Activated CD4-positive, alpha-beta T cell treated with anti-CD3 and anti-CD28 coated beads for 36 hours (primary cell): ENCODE data around the gene PLCB1. TPM values are rescaled to one million over a fixed set of nuclear protein-coding genes. Genes with fewer than 3 reads are reported as not detected.

Source experiments
- ATAC-seq: fragments of 200-7000 bp; cut with Tn5 transposase; one replicate; pipeline ENCODE4 v1.10.0; 2021; ENCODE audit warnings: mild to moderate bottlenecking, moderate library complexity
- CTCF ChIA-PET: fragments of 350-600 bp; sonication (Branson Sonifier 250); formaldehyde crosslinking; loops from one replicate; lab custom pipeline; 2021; ENCODE audit warnings: antibody characterized with exemption; lab: Charles Lee
- POLR2A ChIA-PET: fragments of 350-600 bp; sonication (Branson Sonifier 250); formaldehyde crosslinking; loops from one replicate; lab custom pipeline; 2021; ENCODE audit warnings: antibody characterized with exemption, inconsistent platforms; lab: Charles Lee
- DNase-seq: peaks from one replicate; pipeline ENCODE4 v3.0.0-alpha.2; 2020
- H3K27ac Mint-ChIP-seq: one replicate; pipeline ENCODE4 v1.8.0; 2021; ENCODE audit warnings: mixed read lengths
- H3K27me3 Mint-ChIP-seq: one replicate; pipeline ENCODE4 v1.8.0; 2021; ENCODE audit warnings: mixed read lengths
- H3K36me3 Mint-ChIP-seq: one replicate; pipeline ENCODE4 v1.8.0; 2021; ENCODE audit warnings: low read depth, mixed read lengths
- H3K4me1 Mint-ChIP-seq: one replicate; pipeline ENCODE4 v1.8.0; 2021; ENCODE audit warnings: mixed read lengths
- H3K4me3 Mint-ChIP-seq: one replicate; pipeline ENCODE4 v1.8.0; 2021; ENCODE audit warnings: mild to moderate bottlenecking, moderate library complexity, mixed read lengths
- H3K9me3 Mint-ChIP-seq: one replicate; pipeline ENCODE4 v1.8.0; 2021; ENCODE audit warnings: low read depth, mixed read lengths
- intact Hi-C, 2 experiments: fragments of 100-400 bp; cut with DNase I in 1 of 2; cut with micrococcal nuclease in 1 of 2; formaldehyde crosslinking; loops; one replicate each; pipeline versions ENCODE4 v1.14.2 to v1.15.1; 2022 to 2024; cut with DNase I, micrococcal nuclease
- total RNA-seq, 2 experiments: library from RNA; stranded (reverse); gene quantifications; one replicate each; pipeline ENCODE4 v1.2.3, GENCODE V29; 2021

The PLCB1 gene
- total RNA-seq, 2 experiments from 2014 or later = 1.4 to 1.5 TPM

GRCh38 chr20:8860011-8860495 is 728.0 kb downstream of the PLCB1 start:
- no peak overlapping the region for H3K4me3 Mint-ChIP-seq
- no peaks in the 10 kb centered on the region for H3K27me3 Mint-ChIP-seq
- ChIA-PET CTCF (interaction anchor here (1.1 kb wide), 1 partner anchor 9 kb away, joined by 4 read pairs; no protein-coding TSS in a partner anchor), POLR2A (no interaction called here)
- no peaks in the 10 kb centered on the region for H3K4me1 Mint-ChIP-seq
- intact Hi-C loops = no loop called here
- no peak for DNase-seq
- H3K27ac Mint-ChIP-seq = no peak overlapping the region
- ATAC-seq = no peak
- no peaks in the 10 kb centered on the region for H3K36me3 Mint-ChIP-seq
- no peaks in the 10 kb centered on the region for H3K9me3 Mint-ChIP-seq

GRCh38 chr20:8862092-8862491 is 730.0 kb downstream of the PLCB1 start:
- no peak overlapping the region for H3K27ac Mint-ChIP-seq
- intact Hi-C loops = no loop called here

GRCh38 chr20:8865636-8866035 is 733.6 kb downstream of the PLCB1 start:
- no peak for DNase-seq
- CTCF ChIA-PET = no interaction called here
- intact Hi-C loops = no loop called here
- Mint-ChIP-seq H3K4me1 (no peaks in the 10 kb centered on the region), H3K4me3 (no peak overlapping the region), H3K36me3 (no peaks in the 10 kb centered on the region), H3K27me3 (no peaks in the 10 kb centered on the region), H3K9me3 (no peaks in the 10 kb centered on the region), H3K27ac (no peak overlapping the region)
- POLR2A ChIA-PET = no interaction called here
- ATAC-seq = no peak

More at GRCh38 chr20:8862092-8862491, 730.0 kb downstream of the PLCB1 start:
- ATAC-seq = no peak
- no peaks in the 10 kb centered on the region for H3K27me3 Mint-ChIP-seq
- H3K9me3 Mint-ChIP-seq = no peaks in the 10 kb centered on the region
- no peak for DNase-seq
- POLR2A ChIA-PET = no interaction called here
- H3K4me3 Mint-ChIP-seq = no peak overlapping the region
- H3K4me1 Mint-ChIP-seq = no peaks in the 10 kb centered on the region
- CTCF ChIA-PET = interaction anchor here (1.0 kb wide), 1 partner anchor 15 kb away, joined by 3 read pairs; no protein-coding TSS in a partner anchor
- H3K36me3 Mint-ChIP-seq = no peaks in the 10 kb centered on the region

GRCh38 chr20:8867038-8867740 is 735.1 kb downstream of the PLCB1 start:
- H3K9me3 Mint-ChIP-seq = no peaks in the 10 kb centered on the region
- POLR2A ChIA-PET = no interaction called here
- CTCF ChIA-PET = interaction anchor here (1.0 kb wide), 1 partner anchor 25 kb away, joined by 5 read pairs; no protein-coding TSS in a partner anchor
- H3K27ac Mint-ChIP-seq = no peak overlapping the region
- DNase-seq (no peak), ATAC-seq (no peak)
- no peaks in the 10 kb centered on the region for H3K36me3 Mint-ChIP-seq
- no peaks in the 10 kb centered on the region for H3K27me3 Mint-ChIP-seq
- H3K4me1 Mint-ChIP-seq = no peaks in the 10 kb centered on the region
- intact Hi-C loops = no loop called here
- H3K4me3 Mint-ChIP-seq = no peak overlapping the region

- no peaks in the 10 kb centered on the region for H3K27me3 Mint-ChIP-seq
- no peak overlapping the region for H3K27ac Mint-ChIP-seq
- H3K36me3 Mint-ChIP-seq = no peaks in the 10 kb centered on the region
- H3K4me1 Mint-ChIP-seq = no peaks in the 10 kb centered on the region
- no peak overlapping the region for H3K4me3 Mint-ChIP-seq
- intact Hi-C loops = no loop called here
- DNase-seq (no peak), ATAC-seq (no peak)
- H3K9me3 Mint-ChIP-seq = no peaks in the 10 kb centered on the region
- CTCF ChIA-PET = no interaction called here
- POLR2A ChIA-PET = no interaction called here
These were observed 738.6 kb downstream of the PLCB1 start for GRCh38 chr20:8870652-8871051.

- CTCF ChIA-PET = no interaction called here
- POLR2A ChIA-PET = no interaction called here
- H3K9me3 Mint-ChIP-seq = no peaks in the 10 kb centered on the region
- no peak for DNase-seq
- no peak overlapping the region for H3K27ac Mint-ChIP-seq
- no peak overlapping the region for H3K4me3 Mint-ChIP-seq
- ATAC-seq = no peak
- intact Hi-C loops = no loop called here
- H3K36me3 Mint-ChIP-seq = no peaks in the 10 kb centered on the region
- no peaks in the 10 kb centered on the region for H3K27me3 Mint-ChIP-seq
- no peaks in the 10 kb centered on the region for H3K4me1 Mint-ChIP-seq
These were observed 742.4 kb downstream of the PLCB1 start for GRCh38 chr20:8874437-8874836.

GRCh38 chr20:8875586-8875985 is 743.5 kb downstream of the PLCB1 start:
- H3K27me3 Mint-ChIP-seq = no peaks in the 10 kb centered on the region
- no peak overlapping the region for H3K4me3 Mint-ChIP-seq
- DNase-seq = no peak
- no peak for ATAC-seq
- no peak overlapping the region for H3K27ac Mint-ChIP-seq
- POLR2A ChIA-PET = no interaction called here
- CTCF ChIA-PET = no interaction called here
- H3K36me3 Mint-ChIP-seq = no peaks in the 10 kb centered on the region
- intact Hi-C loops = no loop called here
- no peaks in the 10 kb centered on the region for H3K9me3 Mint-ChIP-seq
- H3K4me1 Mint-ChIP-seq = no peaks in the 10 kb centered on the region

GRCh38 chr20:8876366-8876765 is 744.3 kb downstream of the PLCB1 start:
- H3K4me3 Mint-ChIP-seq = no peak overlapping the region
- POLR2A ChIA-PET = no interaction called here

GRCh38 chr20:8877294-8877693 is 745.2 kb downstream of the PLCB1 start:
- CTCF ChIA-PET = no interaction called here
- ATAC-seq (no peak), DNase-seq (no peak)
- intact Hi-C loops = no loop called here
- Mint-ChIP-seq H3K36me3 (no peaks in the 10 kb centered on the region), H3K27ac (no peak overlapping the region), H3K9me3 (no peaks in the 10 kb centered on the region), H3K4me1 (no peaks in the 10 kb centered on the region), H3K4me3 (no peak overlapping the region), H3K27me3 (no peaks in the 10 kb centered on the region)
- POLR2A ChIA-PET = no interaction called here

More at GRCh38 chr20:8876366-8876765, 744.3 kb downstream of the PLCB1 start:
- DNase-seq = no peak
- CTCF ChIA-PET = no interaction called here
- H3K27me3 Mint-ChIP-seq = no peaks in the 10 kb centered on the region
- no peak for ATAC-seq
- intact Hi-C loops = no loop called here
- no peaks in the 10 kb centered on the region for H3K36me3 Mint-ChIP-seq
- no peak overlapping the region for H3K27ac Mint-ChIP-seq
- no peaks in the 10 kb centered on the region for H3K4me1 Mint-ChIP-seq
- H3K9me3 Mint-ChIP-seq = no peaks in the 10 kb centered on the region

GRCh38 chr20:8879669-8880068 is 747.6 kb downstream of the PLCB1 start:
- CTCF ChIA-PET = interaction anchor here (0.6 kb wide), 1 partner anchor 24 kb away, joined by 3 read pairs; no protein-coding TSS in a partner anchor
- intact Hi-C loops = no loop called here
- POLR2A ChIA-PET = interaction anchor here (0.6 kb wide), 1 partner anchor 51 kb away, joined by 4 read pairs; no protein-coding TSS in a partner anchor

GRCh38 chr20:8880085-8880853 is 748.2 kb downstream of the PLCB1 start:
- Mint-ChIP-seq H3K27ac (no peak overlapping the region), H3K9me3 (no peaks in the 10 kb centered on the region), H3K27me3 (no peaks in the 10 kb centered on the region), H3K4me1 (no peaks in the 10 kb centered on the region), H3K36me3 (no peaks in the 10 kb centered on the region), H3K4me3 (no peak overlapping the region)
- ChIA-PET CTCF (interaction anchor here (0.6 kb wide), 2 partner anchors 25 to 119 kb away, joined by 3 read pairs; no protein-coding TSS in a partner anchor), POLR2A (interaction anchor here (0.6 kb wide), 1 partner anchor 52 kb away, joined by 4 read pairs; no protein-coding TSS in a partner anchor)
- no peak for DNase-seq
- no peak for ATAC-seq
- intact Hi-C loops = no loop called here

More at GRCh38 chr20:8879669-8880068, 747.6 kb downstream of the PLCB1 start:
- Mint-ChIP-seq H3K36me3 (no peaks in the 10 kb centered on the region), H3K9me3 (no peaks in the 10 kb centered on the region), H3K27ac (no peak overlapping the region), H3K4me1 (no peaks in the 10 kb centered on the region), H3K27me3 (no peaks in the 10 kb centered on the region), H3K4me3 (no peak overlapping the region)
- ATAC-seq (no peak), DNase-seq (no peak)
